Activated naive CD8-positive, alpha-beta T cell treated with anti-CD3 and anti-CD28 coated beads, Interleukin-2, amount 50 U/mL, for 24 hours (primary cell): ENCODE results near the gene RAB27A.
A peak's percentile ranks its signal among the peaks of the same experiment; 100 is the strongest.
"Not testable (repeated sequence)": the region's sequence is repeated elsewhere in the genome, so short reads cannot be mapped to it uniquely, and the experiment has no call there.

Experiments used
- ATAC-seq: fragments of 150-1000 bp; cut with Tn5 transposase; one replicate; pipeline ENCODE4 v1.10.0; 2021
- DNase-seq: peaks from one replicate; pipeline ENCODE4 v3.0.0; 2021
- H3K27ac Mint-ChIP-seq: one replicate; pipeline ENCODE4 v1.8.0; 2021; ENCODE audit warnings: mild to moderate bottlenecking, mixed read lengths
- H3K27me3 Mint-ChIP-seq: one replicate; pipeline ENCODE4 v1.8.0; 2021; ENCODE audit warnings: mixed read lengths
- H3K36me3 Mint-ChIP-seq: one replicate; pipeline ENCODE4 v1.8.0; 2021; ENCODE audit warnings: low read depth, mixed read lengths
- H3K4me1 Mint-ChIP-seq: one replicate; pipeline ENCODE4 v1.8.0; 2021; ENCODE audit warnings: mixed read lengths
- H3K4me3 Mint-ChIP-seq: one replicate; pipeline ENCODE4 v1.8.0; 2021; ENCODE audit warnings: mild to moderate bottlenecking, moderate library complexity, mixed read lengths
- H3K9me3 Mint-ChIP-seq: one replicate; pipeline ENCODE4 v1.8.0; 2021; ENCODE audit warnings: mixed read lengths

RAB27A gene

DNA sequence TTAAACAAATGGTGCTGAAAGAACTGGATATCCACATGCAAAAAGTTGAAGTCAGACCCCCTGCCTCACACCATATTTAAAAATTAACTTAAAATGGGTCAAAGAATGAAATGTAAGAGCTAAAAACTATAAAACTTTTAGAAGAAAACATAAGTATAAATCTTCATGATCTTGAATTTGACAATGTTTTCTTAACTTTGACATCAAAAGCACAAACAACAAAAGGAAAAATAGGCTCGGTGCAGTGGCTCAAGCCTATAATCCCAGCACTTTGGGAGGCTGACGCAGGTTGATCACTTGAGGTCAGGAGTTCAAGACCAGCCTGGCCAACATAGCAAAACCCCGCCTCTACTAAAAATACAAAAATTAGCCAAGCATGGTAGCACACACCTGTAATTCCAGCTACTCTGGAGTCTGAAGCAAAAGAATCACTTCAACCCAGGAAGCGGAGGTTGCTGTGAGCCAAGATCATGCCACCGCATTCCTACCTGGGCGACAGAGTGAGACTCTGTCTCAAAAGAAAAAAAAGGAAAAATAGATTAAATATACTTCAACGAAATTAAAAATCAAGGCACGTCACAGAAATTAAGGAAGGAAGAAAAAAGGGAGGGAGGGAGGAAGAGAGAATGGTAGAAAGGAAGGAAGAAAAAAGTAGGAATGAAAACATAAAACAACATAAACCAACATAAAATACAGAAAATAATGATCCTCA, 1.5 kb downstream of the RAB27A start:
- Mint-ChIP-seq H3K9me3 (no peaks in the 10 kb centered on the region), H3K27ac (peak overlapping the region; percentile 96), H3K4me1 (peaks cover 60% of the 10 kb centered on the region), H3K4me3 (peak overlapping the region; percentile 96), H3K36me3 (peaks cover 45% of the 10 kb centered on the region), H3K27me3 (no peaks in the 10 kb centered on the region)
- ATAC-seq (no peak), DNase-seq (no peak)

DNA sequence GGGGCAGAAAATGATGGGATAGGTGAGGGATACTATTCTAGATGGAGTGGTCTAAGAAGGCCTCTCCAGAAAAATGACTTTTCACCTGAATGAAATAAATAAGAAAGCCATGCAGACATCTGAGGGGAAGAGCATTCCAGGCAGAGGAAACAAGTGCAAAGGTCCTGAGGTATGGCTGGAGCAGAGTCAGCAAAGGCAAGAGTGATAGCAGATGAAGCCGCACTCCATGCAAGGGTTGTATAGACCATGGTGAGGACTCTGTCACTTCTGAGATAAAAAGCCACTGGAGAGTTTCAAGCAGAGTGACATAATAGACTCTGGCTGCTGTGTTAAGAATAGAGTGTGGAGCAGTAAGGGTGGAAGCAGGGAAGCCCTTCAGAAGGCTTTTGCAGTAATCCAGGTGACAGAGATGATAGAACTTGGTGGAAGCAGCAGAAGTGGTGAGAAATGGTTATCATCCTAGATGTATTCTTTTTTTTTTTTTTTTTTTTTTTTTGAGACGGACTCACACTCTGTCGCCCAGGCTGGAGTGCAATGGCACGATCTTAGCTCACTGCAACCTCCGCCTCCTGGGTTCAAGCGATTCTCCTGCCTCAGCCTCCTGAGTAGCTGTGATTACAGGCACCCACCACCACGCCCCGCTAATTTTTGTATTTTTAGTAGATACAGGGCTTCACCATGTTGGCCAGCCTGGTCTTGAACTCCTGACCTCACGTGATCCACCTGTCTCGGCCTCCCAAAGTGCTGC, 3.0 kb downstream of the RAB27A start:
- Mint-ChIP-seq H3K36me3 (peaks cover 48% of the 10 kb centered on the region), H3K4me1 (peaks cover 76% of the 10 kb centered on the region), H3K27ac (peak overlapping the region; percentile 96), H3K4me3 (peak overlapping the region; percentile 96)
- not testable (repeated sequence) for DNase-seq, H3K9me3 Mint-ChIP-seq, H3K27me3 Mint-ChIP-seq, ATAC-seq

DNA sequence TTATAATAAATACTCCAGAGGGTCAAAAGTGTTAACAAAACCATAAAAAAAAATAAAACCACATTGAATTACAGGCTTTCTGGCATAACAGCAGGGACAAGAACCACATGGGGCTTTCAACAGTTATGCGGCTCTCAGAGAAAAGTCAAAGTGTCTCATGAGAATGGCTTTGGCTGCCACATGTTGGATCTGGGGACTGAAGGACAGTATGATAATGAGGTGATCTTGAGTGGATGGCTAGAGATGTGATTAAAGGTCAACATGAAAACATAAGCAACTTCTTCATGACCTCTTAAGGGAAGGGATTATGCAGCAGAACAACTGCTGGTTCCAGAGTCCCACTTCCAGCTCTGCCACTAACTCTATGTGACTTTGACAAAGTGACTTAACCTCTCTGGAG, 5.2 kb downstream of the RAB27A start:
- Mint-ChIP-seq H3K36me3 (peaks cover 64% of the 10 kb centered on the region), H3K4me1 (peaks cover 92% of the 10 kb centered on the region), H3K27me3 (no peaks in the 10 kb centered on the region), H3K9me3 (no peaks in the 10 kb centered on the region), H3K4me3 (peak overlapping the region; percentile 96), H3K27ac (peak overlapping the region; percentile 98)
- DNase-seq (no peak), ATAC-seq (no peak)

DNA sequence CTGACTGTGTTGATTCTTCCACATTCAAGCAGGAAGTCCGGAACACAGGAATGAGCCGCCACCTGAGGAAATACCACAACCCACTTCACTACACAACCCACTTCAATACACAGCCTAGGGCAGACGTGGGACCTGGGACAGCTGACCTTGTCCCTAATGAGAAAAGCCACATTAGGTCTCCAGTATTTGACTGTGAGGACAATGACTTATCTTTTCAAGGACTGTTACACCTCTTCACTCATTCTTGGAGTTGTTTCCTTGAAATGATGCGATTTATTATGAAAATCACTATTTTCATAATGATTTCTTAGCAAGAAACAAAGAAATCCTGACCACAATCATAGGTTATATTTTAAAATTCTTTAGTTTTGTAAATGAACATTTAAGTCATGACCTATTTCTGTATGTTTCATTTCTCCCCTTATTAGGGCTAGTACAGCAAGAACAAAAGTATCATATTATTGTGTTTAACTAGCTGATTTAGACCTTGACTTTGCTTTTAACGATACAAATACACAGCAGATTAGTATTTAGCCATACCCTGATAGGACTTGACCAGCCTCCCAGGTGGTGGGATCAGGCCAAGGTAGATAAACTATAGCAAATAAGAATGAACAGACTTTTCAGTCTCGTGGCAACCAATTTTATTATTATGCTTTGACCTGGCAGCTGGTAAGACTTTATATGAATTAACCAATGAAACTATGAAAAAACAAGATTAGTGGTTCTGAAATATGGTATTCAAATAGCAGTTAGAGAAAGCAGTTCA, 6.0 kb downstream of the RAB27A start:
- Mint-ChIP-seq H3K36me3 (peaks cover 60% of the 10 kb centered on the region), H3K4me1 (peaks cover 99% of the 10 kb centered on the region), H3K27ac (peak overlapping the region; percentile 98), H3K4me3 (peak overlapping the region; percentile 66), H3K27me3 (no peaks in the 10 kb centered on the region), H3K9me3 (no peaks in the 10 kb centered on the region)
- no peak for DNase-seq
- ATAC-seq, result no peak

DNA sequence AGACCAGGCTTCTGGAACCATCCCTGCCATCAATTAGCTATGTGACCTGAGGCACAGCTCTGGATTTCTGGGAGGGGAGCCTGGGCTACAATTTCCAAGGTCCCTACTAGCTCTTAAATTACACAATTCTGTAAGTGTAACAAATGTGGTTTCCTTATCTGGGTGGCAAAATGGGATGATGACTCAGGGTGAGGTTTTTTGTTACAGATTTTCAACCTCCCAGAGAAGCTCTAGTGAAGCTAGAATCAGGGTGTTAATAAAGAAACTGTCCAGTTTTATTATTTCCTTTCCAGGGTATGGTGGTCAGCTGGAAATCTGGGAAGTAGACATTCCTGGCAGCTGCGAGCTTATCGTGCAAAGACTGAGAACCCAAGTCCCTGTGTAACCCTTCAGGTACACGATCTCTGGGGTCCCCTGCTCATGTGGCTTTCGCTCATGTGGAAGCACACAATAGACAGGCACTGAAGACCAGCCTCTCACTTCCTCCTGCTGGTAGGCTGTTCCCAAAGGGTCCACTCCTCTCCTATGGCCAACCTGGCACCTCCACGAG, 7.3 kb downstream of the RAB27A start:
- ATAC-seq (peak; percentile 29), DNase-seq (no peak)
- no peaks in the 10 kb centered on the region for H3K27me3 Mint-ChIP-seq
- H3K4me3 Mint-ChIP-seq, result peak overlapping the region; percentile 66
- H3K4me1 Mint-ChIP-seq, result peaks cover 99% of the 10 kb centered on the region
- H3K9me3 Mint-ChIP-seq, result no peaks in the 10 kb centered on the region
- peaks cover 53% of the 10 kb centered on the region for H3K36me3 Mint-ChIP-seq
- peak overlapping the region; percentile 98 for H3K27ac Mint-ChIP-seq

DNA sequence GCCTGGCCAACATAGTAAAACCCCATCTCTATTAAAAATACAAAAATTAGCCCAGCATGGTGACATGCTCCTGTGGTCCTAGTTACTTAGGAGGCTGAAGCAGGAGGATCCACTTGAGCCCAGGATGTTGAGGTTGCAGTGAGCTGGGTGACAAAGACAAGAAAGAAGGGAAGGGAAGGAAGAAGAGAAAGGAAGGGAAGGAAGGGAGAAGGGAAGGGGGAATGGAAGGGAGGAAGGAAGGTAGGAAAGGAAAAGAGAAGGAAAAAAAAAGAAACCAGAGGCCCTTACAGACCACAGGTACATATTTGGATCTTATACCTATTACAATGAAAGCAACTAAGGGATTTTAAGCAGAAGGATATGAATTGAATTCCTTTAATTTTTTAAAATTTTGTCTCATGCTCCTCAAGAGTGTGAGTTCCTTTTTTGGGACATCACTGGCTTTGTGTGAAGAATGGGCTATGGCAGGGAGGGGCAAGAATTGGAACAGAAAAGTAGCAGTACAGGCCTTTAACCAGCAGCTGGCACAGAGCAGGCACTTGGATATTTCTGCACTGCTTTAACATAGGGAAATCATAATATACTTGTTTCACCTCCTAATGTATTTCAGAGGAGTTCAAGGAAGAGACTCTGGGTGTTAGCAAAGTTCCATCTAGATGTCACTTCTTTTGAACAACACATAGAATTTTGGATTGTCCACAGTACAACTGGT, 7.9 kb downstream of the RAB27A start:
- Mint-ChIP-seq H3K9me3 (no peaks in the 10 kb centered on the region), H3K36me3 (peaks cover 52% of the 10 kb centered on the region), H3K27me3 (no peaks in the 10 kb centered on the region), H3K4me3 (peak overlapping the region; percentile 66), H3K27ac (peak overlapping the region; percentile 98), H3K4me1 (peaks cover 99% of the 10 kb centered on the region)
- ATAC-seq, result no peak
- DNase-seq, result no peak

DNA sequence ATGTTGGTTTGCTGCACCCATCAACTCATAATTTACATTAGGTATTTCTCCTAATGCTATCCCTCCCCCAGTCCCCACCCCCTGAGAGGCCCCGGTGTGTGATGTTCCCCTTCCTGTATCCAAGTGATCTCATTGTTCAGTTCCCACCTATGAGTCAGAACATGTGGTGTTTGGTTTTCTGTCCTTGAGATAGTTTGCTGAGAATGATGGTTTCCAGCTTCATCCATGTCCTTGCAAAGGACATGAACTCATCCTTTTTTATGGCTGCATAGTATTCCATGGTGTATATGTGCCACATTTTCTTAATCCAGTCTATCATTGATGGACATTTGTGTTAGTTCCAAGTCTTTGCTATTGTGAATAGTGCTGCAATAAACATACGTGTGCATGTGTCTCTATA, 9.0 kb downstream of the RAB27A start:
- H3K4me1 Mint-ChIP-seq, result peaks cover 99% of the 10 kb centered on the region
- H3K36me3 Mint-ChIP-seq, result peaks cover 45% of the 10 kb centered on the region
- not testable (repeated sequence) for H3K9me3 Mint-ChIP-seq, ATAC-seq, DNase-seq, H3K27me3 Mint-ChIP-seq
- H3K27ac Mint-ChIP-seq, result peak overlapping the region; percentile 98
- peak overlapping the region; percentile 50 for H3K4me3 Mint-ChIP-seq

DNA sequence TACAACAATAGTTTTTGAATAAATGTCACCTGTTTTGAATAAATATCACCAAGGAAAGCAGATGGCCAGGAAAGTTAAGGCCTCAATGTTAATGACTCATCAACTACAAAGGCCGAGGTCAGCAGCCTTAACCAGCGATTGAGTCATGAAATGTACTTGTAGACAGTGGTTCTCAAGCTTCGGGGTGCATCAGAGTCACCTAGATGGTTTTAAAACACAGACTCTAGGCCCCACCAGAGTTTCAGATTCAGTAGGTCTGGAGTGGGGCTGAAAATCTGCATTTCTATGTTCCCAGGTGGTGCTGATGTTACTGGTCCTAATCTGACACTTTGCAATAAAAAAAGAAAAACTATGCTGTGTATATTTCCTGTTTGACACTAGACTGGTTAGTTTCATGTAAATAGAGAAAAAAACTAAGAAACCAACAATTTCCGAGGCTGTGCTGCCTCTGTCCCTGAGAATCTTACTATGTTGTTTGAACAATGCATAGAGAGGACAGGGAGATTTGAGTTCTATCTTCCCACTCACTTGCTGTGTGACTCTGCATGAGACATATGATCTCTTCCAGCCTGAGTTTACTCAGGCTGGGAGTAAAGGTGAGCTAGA, 9.8 kb downstream of the RAB27A start:
- Mint-ChIP-seq H3K36me3 (peaks cover 47% of the 10 kb centered on the region), H3K4me1 (peaks cover 99% of the 10 kb centered on the region), H3K9me3 (no peaks in the 10 kb centered on the region), H3K4me3 (peak overlapping the region; percentile 63), H3K27me3 (no peaks in the 10 kb centered on the region), H3K27ac (peak overlapping the region; percentile 98)
- ATAC-seq (peak; percentile 85), DNase-seq (peak; percentile 58)

DNA sequence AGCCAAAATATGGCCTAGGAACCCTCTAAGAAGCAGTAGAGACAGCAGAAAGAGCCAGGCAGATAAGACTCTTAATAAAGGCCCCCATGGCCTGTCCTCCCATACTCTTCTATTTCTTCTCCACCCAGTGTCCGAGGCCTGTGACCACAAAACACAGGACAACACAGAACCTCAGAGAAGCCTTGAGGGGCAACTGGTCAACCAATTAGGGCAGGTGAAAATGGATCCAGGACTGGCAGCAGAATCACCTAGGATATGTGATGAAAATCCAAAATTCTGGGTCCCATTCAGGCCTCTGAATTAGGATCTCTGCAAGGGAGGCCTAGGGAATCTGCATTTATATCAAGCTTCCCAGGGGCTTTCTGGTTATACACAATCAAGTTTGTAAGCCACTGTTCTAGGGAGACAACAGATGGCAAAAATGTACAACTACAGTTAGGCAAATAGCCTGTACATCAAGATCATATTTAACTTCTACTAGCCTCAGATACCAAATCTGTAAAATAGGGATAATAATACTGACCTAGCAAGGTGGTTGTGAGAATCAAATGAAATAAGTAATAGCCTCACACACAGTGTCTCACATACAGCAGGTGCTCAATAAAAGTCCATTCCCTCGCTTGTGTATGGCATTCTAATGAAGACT, 10.4 kb downstream of the RAB27A start:
- Mint-ChIP-seq H3K9me3 (no peaks in the 10 kb centered on the region), H3K36me3 (peaks cover 44% of the 10 kb centered on the region), H3K27ac (peak overlapping the region; percentile 98), H3K4me3 (peak overlapping the region; percentile 63), H3K4me1 (peaks cover 94% of the 10 kb centered on the region), H3K27me3 (no peaks in the 10 kb centered on the region)
- DNase-seq (no peak), ATAC-seq (no peak)

DNA sequence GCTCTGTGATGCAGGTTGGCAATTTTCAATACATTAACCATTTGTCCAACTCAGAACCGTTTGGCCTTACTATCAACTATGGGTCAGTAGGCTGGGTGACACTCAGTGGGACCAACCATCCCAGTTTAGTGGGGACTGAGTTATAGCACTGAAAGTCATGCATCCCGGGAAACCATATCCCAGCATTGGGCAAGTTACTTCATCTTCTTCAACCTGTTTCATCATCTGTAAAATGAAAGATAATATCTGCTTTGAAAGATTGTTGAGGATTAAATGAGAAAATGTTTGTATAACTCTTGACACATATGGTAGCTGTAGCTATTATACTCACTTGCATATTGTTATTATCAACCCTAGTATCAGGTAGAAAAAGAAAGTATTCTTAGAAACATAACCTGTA, 11.9 kb downstream of the RAB27A start:
- no peak for ATAC-seq
- Mint-ChIP-seq H3K27me3 (no peaks in the 10 kb centered on the region), H3K4me3 (peak overlapping the region; percentile 58), H3K36me3 (peaks cover 52% of the 10 kb centered on the region), H3K9me3 (peaks cover 10% of the 10 kb centered on the region), H3K27ac (peak overlapping the region; percentile 98), H3K4me1 (peaks cover 93% of the 10 kb centered on the region)
- DNase-seq, result no peak

DNA sequence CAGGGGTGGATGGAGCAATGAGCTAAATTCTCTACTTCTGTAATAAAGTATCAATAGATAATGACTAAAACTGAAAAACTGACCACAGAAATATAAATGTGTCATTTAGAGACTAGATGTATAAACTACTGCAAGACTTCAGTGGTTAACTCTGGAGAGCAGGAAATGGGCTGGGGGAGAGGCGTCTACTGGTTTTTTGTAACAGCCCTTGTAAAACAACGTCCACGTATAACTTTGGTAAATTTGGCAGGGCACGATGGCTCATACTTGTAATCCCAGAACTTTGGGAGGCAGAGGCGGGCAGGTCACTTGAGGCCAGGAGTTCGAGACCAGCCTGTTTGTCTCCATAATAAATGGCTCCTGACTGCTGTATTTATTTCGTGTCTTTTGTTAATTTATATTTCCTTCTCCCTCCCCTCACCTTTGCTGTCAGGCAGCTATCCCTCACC, 12.5 kb downstream of the RAB27A start:
- Mint-ChIP-seq H3K27ac (peak overlapping the region; percentile 98), H3K4me3 (peak overlapping the region; percentile 58), H3K36me3 (peaks cover 55% of the 10 kb centered on the region), H3K9me3 (peaks cover 12% of the 10 kb centered on the region), H3K4me1 (peaks cover 93% of the 10 kb centered on the region), H3K27me3 (no peaks in the 10 kb centered on the region)
- ATAC-seq, result peak; percentile 64
- DNase-seq, result peak; percentile 51

DNA sequence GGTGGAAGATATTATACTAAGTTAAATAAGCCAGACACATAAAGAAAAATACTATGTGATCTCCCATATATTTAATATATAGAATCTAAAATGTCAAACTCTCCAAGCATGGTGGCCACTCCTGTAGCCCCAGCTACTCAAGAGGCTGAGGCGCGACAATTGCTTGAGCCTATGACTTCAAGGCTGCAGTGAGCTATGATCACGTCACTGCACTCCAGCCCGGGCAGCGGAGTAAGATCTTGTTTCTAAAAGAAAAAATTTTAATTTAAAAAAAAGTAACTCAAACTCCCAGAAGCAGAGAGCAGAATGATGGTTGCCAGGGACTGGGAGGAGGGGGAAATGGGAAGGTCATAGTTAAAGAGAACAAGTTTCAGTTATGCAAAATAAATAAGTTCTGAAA, 13.3 kb downstream of the RAB27A start:
- no peak for DNase-seq
- Mint-ChIP-seq H3K9me3 (peaks cover 12% of the 10 kb centered on the region), H3K27me3 (no peaks in the 10 kb centered on the region), H3K27ac (peak overlapping the region; percentile 98), H3K4me1 (peaks cover 91% of the 10 kb centered on the region), H3K4me3 (peak overlapping the region; percentile 58), H3K36me3 (peaks cover 54% of the 10 kb centered on the region)
- no peak for ATAC-seq

DNA sequence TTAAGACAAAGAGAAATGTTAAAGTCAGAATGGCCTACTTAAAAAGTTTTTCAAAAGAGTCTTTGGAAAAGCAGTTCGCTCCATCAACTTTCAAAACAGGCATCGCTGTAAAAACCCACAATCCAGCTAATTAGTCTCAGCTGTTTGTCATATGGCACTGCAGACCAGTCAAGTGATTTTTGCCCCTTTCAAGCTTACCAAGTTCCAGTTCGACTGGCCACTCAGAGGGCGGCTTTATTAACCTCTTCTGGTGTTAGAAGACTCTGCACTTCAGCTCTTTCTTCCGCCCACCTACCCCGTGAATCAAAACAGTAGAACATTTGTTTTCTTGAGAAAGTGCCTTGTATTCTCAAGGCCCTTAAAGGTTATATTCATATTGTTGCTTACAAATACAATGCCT, 19.3 kb downstream of the RAB27A start:
- Mint-ChIP-seq H3K27me3 (no peaks in the 10 kb centered on the region), H3K9me3 (peaks cover 15% of the 10 kb centered on the region), H3K4me3 (peak overlapping the region; percentile 51), H3K36me3 (peaks cover 72% of the 10 kb centered on the region), H3K27ac (peak overlapping the region; percentile 89), H3K4me1 (peaks cover 92% of the 10 kb centered on the region)
- DNase-seq (no peak), ATAC-seq (no peak)
